ENCODE data around the gene MAPK8IP1. TPM values are rescaled to one million over a fixed set of nuclear protein-coding genes. Genes with fewer than 3 reads are reported as not detected.

The MAPK8IP1 gene
- total and polyA plus RNA-seq, 12 donors: 2.6 to 8.0 (median 6.5) TPM

GRCh38 chr11:45856044-45856468 is 29.4 kb upstream of the MAPK8IP1 start:
- intact Hi-C loops (cut with DNase I): no loop called here
- no peak for DNase-seq
- Histone ChIP-seq H3K27ac (peak overlapping the region; percentile 32 to 99 (median 90)), H3K4me1 (peaks cover 51 to 100% (median 94%) of the 10 kb centered on the region in 9 donors), H3K4me3 (no peak overlapping the region), H3K36me3 (peaks cover 0 to 64% (median 18%) of the 10 kb centered on the region in 9 donors), H3K27me3 (no peaks in the 10 kb centered on the region), H3K9me3 (no peaks in the 10 kb centered on the region)
- no peak for TF ChIP-seq CTCF (IDR thresholded peaks at IDR 0.05)
- ATAC-seq: peak in 1 of 8 donors; percentile 2
- WGBS, 2 donors: 51 to 64% methylated on average over 6 of the region's 6 CpGs

GRCh38 chr11:45857961-45858474 is 27.4 kb upstream of the MAPK8IP1 start:
- ATAC-seq (peak; percentile 62 to 78 (median 72)), DNase-seq (peak; percentile 33 to 74)
- peak overlapping the region in 1 of 10 donors; percentile 8 for H3K4me3 ChIP-seq
- H3K9me3 ChIP-seq: no peaks in the 10 kb centered on the region
- H3K27me3 ChIP-seq: no peaks in the 10 kb centered on the region
- 0 to 12% methylated on average over 2 of the region's 2 CpGs for WGBS, 2 donors
- intact Hi-C loops (cut with DNase I): no loop called here
- peaks cover 0 to 80% (median 36%) of the 10 kb centered on the region in 9 donors for H3K36me3 ChIP-seq
- H3K27ac ChIP-seq: peak overlapping the region; percentile 68 to 99 (median 90)
- TF ChIP-seq CTCF (IDR thresholded peaks at IDR 0.05): no peak
- H3K4me1 ChIP-seq: peaks cover 45 to 97% (median 81%) of the 10 kb centered on the region in 9 donors

- TF ChIP-seq CTCF (IDR thresholded peaks at IDR 0.05): no peak
- peak overlapping the region; percentile 68 to 99 (median 90) for H3K27ac ChIP-seq
- H3K4me3 ChIP-seq: peak overlapping the region in 2 of 10 donors; percentile 2 to 6
- peaks cover 0 to 86% (median 44%) of the 10 kb centered on the region in 9 donors for H3K36me3 ChIP-seq
- DNase-seq: no peak
- peaks cover 42 to 96% (median 73%) of the 10 kb centered on the region in 9 donors for H3K4me1 ChIP-seq
- WGBS, 2 donors: 56 to 66% methylated on average over 5 of the region's 5 CpGs
- no peaks in the 10 kb centered on the region for H3K9me3 ChIP-seq
- ATAC-seq: peak in 1 of 8 donors; percentile 1
- no peaks in the 10 kb centered on the region for H3K27me3 ChIP-seq
- intact Hi-C loops (cut with DNase I): no loop called here
Measured at GRCh38 chr11:45858751-45859398, 26.6 kb upstream of the MAPK8IP1 start.

- Histone ChIP-seq H3K27me3 (no peaks in the 10 kb centered on the region), H3K36me3 (peaks cover 0 to 94% (median 48%) of the 10 kb centered on the region in 9 donors), H3K4me1 (peaks cover 35 to 90% (median 65%) of the 10 kb centered on the region in 9 donors), H3K27ac (peak overlapping the region; percentile 68 to 99 (median 90)), H3K4me3 (peak overlapping the region in 1 of 10 donors; percentile 6), H3K9me3 (no peaks in the 10 kb centered on the region)
- no peak for TF ChIP-seq CTCF (IDR thresholded peaks at IDR 0.05)
- WGBS, 2 donors: 16 to 18% methylated on average over 12 of the region's 12 CpGs
- intact Hi-C loops (cut with DNase I): loop anchor here in 2 of 10 donors (5.0 to 10.0 kb wide), 2 partner anchors 58 to 145 kb away; partner anchors contain the start of gene PEX16 (in 1 of the 2)
- ATAC-seq (peak; percentile 81 to 89 (median 86)), DNase-seq (peak; percentile 93 to 94)
Measured at GRCh38 chr11:45859661-45860140, 25.8 kb upstream of the MAPK8IP1 start.

Data from heart right ventricle (tissue), 16 donors.